Prostate gland (tissue), 2 donors: ENCODE measurements around the gene URI1.

Source experiments
- POLR2AphosphoS5 ChIP-seq: sonication (generic); formaldehyde crosslinking; IDR thresholded peaks from one replicate; pipeline ENCODE4 v1.6.1; 2017; ENCODE audit warnings: antibody characterized with exemption
- TF ChIP-seq, protein P1 (sequence below), 4 experiments: fragments of 200-600 bp in 2 of 4; fragments of 450-650 bp in 2 of 4; sonication (generic) in 2 of 4; IDR thresholded peaks; 1 replicate in 3 of 4; 2 replicates in 1 of 4; pipeline ENCODE4 v1.5.1; 2016 to 2019; ENCODE audit warnings: antibody characterized with exemption in 4 of 4, mild to moderate bottlenecking in 2 of 4, moderate library complexity in 2 of 4

DNA sequence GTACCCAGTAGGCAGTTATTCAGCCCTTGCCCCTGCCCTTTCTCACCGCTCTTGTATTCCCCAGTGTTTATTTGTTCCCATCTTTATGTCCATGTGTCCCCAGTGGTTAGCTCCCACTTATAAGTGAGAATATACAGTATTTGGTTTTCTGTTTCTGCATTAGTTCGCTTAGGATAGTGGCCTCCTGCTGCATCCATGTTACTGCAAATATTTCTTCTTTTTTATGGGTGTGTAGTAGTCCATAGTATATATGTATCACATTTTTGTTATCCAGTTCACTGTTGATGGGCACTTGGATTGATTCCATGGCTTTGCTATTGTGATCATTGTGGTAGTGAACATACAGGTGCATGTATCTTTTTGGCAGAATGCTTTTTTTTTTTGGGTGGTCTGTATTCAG lies 32.7 kb downstream of the URI1 start:
- TF ChIP-seq, protein P1, sequence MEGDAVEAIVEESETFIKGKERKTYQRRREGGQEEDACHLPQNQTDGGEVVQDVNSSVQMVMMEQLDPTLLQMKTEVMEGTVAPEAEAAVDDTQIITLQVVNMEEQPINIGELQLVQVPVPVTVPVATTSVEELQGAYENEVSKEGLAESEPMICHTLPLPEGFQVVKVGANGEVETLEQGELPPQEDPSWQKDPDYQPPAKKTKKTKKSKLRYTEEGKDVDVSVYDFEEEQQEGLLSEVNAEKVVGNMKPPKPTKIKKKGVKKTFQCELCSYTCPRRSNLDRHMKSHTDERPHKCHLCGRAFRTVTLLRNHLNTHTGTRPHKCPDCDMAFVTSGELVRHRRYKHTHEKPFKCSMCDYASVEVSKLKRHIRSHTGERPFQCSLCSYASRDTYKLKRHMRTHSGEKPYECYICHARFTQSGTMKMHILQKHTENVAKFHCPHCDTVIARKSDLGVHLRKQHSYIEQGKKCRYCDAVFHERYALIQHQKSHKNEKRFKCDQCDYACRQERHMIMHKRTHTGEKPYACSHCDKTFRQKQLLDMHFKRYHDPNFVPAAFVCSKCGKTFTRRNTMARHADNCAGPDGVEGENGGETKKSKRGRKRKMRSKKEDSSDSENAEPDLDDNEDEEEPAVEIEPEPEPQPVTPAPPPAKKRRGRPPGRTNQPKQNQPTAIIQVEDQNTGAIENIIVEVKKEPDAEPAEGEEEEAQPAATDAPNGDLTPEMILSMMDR (IDR thresholded peaks at IDR 0.05), result no peak
- no peak for TF ChIP-seq POLR2AphosphoS5
